ENCODE measurements around the gene RPH3AL. TPM values are rescaled to one million over a fixed set of nuclear protein-coding genes. Genes with fewer than 3 reads are reported as not detected.
"Not testable (repeated sequence)": the region's sequence is repeated elsewhere in the genome, so short reads cannot be mapped to it uniquely, and the experiment has no call there.

RPH3AL gene
- total RNA-seq, 4 donors from 2014 or later = 24.3 to 90.5 (median 47.2) TPM

DNA sequence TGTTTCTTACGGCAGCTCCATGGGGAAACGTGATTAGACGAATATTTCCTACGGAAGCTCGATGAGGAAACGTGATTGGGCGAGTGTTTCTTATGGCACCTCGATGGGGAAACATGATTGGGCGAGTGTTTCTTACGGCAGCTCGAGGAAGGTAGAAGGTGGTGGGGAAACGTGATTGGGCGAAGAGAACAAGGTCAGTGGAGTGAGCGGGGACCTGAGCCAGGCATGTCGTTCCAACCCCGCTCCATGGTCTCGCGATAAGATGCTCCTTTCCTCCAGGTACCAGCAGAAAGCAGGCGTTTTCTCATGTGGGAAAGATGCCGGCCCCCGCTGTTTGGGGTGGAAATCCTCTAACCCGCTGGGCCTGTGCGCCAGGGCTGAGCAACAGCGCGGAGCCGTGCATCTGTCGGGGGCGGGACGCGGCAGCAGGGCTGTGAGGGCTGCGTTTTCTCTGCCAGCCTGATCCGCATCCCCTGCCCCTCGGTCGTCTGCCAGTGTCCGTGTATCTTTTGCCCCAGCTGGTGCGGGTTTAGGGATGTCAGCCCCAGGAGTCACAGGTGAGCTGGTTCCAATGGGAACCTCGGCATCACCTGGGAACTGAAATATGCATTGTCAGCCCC lies 145.6 kb downstream of the RPH3AL start:
- Histone ChIP-seq H3K27ac (no peak overlapping the region), H3K27me3 (no peaks in the 10 kb centered on the region), H3K9me3 (no peaks in the 10 kb centered on the region), H3K4me3 (no peak overlapping the region), H3K36me3 (no peaks in the 10 kb centered on the region), H3K4me1 (peaks cover 0 to 6% (median 2%) of the 10 kb centered on the region in 4 donors)
- 95% methylated on average over 13 to 37 of the region's 37 CpGs for WGBS, 2 donors (ENCODE audit: low coverage in 1 of 2)
- no peak for TF ChIP-seq POLR2AphosphoS5 (IDR thresholded peaks at IDR 0.05)
- TF ChIP-seq, protein P1, sequence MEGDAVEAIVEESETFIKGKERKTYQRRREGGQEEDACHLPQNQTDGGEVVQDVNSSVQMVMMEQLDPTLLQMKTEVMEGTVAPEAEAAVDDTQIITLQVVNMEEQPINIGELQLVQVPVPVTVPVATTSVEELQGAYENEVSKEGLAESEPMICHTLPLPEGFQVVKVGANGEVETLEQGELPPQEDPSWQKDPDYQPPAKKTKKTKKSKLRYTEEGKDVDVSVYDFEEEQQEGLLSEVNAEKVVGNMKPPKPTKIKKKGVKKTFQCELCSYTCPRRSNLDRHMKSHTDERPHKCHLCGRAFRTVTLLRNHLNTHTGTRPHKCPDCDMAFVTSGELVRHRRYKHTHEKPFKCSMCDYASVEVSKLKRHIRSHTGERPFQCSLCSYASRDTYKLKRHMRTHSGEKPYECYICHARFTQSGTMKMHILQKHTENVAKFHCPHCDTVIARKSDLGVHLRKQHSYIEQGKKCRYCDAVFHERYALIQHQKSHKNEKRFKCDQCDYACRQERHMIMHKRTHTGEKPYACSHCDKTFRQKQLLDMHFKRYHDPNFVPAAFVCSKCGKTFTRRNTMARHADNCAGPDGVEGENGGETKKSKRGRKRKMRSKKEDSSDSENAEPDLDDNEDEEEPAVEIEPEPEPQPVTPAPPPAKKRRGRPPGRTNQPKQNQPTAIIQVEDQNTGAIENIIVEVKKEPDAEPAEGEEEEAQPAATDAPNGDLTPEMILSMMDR (IDR thresholded peaks at IDR 0.05) = no peak
- no peak for TF ChIP-seq EP300 (IDR thresholded peaks at IDR 0.05; ENCODE audit: low read depth)
- no peak for TF ChIP-seq POLR2A (IDR thresholded peaks at IDR 0.05)
- in situ Hi-C loops (cut with MboI; ENCODE audit: low pct_ligation_motif_present in 1 of 4, low pct_unique_long_range_greater_than_20kb in 1 of 4, low sequenced_read_pairs in 3 of 4) = no loop called here
- intact Hi-C loops (cut with DNase I; ENCODE audit: low total_unique reads) = no loop called here
- no peak for DNase-seq

DNA sequence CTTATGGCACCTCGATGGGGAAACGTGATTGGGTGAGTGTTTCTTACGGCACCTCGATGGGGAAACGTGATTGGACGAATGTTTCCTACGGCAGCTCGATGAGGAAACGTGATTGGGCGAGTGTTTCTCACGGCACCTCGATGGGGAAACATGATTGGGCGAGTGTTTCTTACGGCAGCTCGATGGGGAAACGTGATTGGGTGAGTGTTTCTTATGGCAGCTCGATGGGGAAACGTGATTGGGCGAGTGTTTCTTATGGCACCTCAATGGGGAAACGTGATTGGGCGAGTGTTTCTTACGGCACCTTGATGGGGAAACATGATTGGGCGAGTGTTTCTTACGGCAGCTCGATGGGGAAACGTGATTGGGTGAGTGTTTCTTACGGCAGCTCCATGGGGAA lies 146.1 kb downstream of the RPH3AL start:
- H3K9me3 ChIP-seq; intact Hi-C loops (cut with DNase I; ENCODE audit: low total_unique reads); H3K4me1 ChIP-seq; H3K27me3 ChIP-seq; H3K27ac ChIP-seq; H3K4me3 ChIP-seq; in situ Hi-C loops (cut with MboI; ENCODE audit: low pct_ligation_motif_present in 1 of 4, low pct_unique_long_range_greater_than_20kb in 1 of 4, low sequenced_read_pairs in 3 of 4); DNase-seq; H3K36me3 ChIP-seq: not testable (repeated sequence)
- 93% methylated on average over 26 to 27 of the region's 27 CpGs for WGBS, 2 donors (ENCODE audit: low coverage in 1 of 2)

DNA sequence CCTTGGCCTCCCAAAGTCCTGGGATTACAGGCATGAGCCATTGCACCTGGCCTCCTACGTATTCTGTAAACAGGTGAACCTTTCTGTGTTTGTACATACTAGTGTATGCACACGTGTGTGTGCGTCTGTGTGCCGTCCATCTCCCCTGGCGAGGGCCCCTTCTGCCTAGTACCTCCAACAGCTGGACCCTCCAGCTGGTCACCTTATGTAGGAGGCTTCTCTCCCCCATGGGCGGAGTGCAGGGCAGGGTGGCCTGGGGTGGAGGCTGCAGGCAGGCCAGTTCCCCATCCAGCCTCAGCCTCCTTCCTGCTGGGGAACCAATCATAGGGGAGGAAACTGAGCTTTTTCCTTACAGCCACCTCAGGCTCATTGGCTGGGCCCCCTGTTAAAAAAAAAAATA lies 146.8 kb downstream of the RPH3AL start:
- no peak for DNase-seq
- no peak for TF ChIP-seq EP300 (IDR thresholded peaks at IDR 0.05; ENCODE audit: low read depth)
- TF ChIP-seq, protein P1 (IDR thresholded peaks at IDR 0.05) = no peak
- no peak for TF ChIP-seq POLR2A (IDR thresholded peaks at IDR 0.05)
- no peak for TF ChIP-seq POLR2AphosphoS5 (IDR thresholded peaks at IDR 0.05)
- H3K36me3 ChIP-seq = no peaks in the 10 kb centered on the region
- peaks cover 0 to 6% (median 2%) of the 10 kb centered on the region in 4 donors for H3K4me1 ChIP-seq
- no peak overlapping the region for H3K4me3 ChIP-seq
- 80 to 83% methylated on average over 1 to 6 of the region's 6 CpGs for WGBS, 2 donors (ENCODE audit: low coverage in 1 of 2)
- H3K27ac ChIP-seq = no peak overlapping the region
- intact Hi-C loops (cut with DNase I; ENCODE audit: low total_unique reads) = no loop called here
- no peaks in the 10 kb centered on the region for H3K27me3 ChIP-seq
- in situ Hi-C loops (cut with MboI; ENCODE audit: low pct_ligation_motif_present in 1 of 4, low pct_unique_long_range_greater_than_20kb in 1 of 4, low sequenced_read_pairs in 3 of 4) = no loop called here
- H3K9me3 ChIP-seq = no peaks in the 10 kb centered on the region

DNA sequence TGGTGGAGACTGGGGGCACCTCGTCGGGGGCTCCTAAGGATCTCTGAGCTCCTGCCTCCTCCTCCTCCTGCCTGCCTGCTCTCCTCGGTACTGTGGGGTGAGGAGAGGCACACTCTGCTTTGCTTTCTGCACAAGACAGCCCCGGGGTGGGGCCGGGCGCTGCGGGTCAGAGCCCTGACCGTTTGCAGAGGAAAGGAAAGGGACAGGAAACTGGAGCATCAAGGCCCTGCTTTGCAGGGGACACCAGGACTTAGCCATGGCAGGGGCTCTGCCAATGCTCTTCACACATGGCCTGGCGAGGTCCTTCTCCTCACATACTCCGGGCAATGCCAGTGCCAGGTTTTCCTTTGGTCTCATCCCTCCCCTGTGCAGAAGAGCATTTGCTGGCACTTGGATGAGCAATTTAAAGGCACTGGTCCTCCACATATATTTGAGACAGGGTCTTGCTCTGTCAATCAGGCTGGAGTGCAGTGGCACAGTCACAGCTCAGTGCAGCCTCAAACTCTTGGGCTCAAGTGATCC lies 147.4 kb downstream of the RPH3AL start:
- TF ChIP-seq, protein P1 (IDR thresholded peaks at IDR 0.05) = no peak
- TF ChIP-seq POLR2AphosphoS5 (IDR thresholded peaks at IDR 0.05) = no peak
- intact Hi-C loops (cut with DNase I; ENCODE audit: low total_unique reads) = no loop called here
- 10 to 24% methylated on average over 2 to 10 of the region's 10 CpGs for WGBS, 2 donors (ENCODE audit: low coverage in 1 of 2)
- H3K9me3 ChIP-seq = no peaks in the 10 kb centered on the region
- no peak overlapping the region for H3K4me3 ChIP-seq
- H3K36me3 ChIP-seq = no peaks in the 10 kb centered on the region
- in situ Hi-C loops (cut with MboI; ENCODE audit: low pct_ligation_motif_present in 1 of 4, low pct_unique_long_range_greater_than_20kb in 1 of 4, low sequenced_read_pairs in 3 of 4) = no loop called here
- DNase-seq = no peak
- H3K27ac ChIP-seq = no peak overlapping the region
- peaks cover 5% of the 10 kb centered on the region for H3K27me3 ChIP-seq
- H3K4me1 ChIP-seq = peaks cover 0 to 6% (median 2%) of the 10 kb centered on the region in 4 donors

Data from transverse colon (tissue), 4 donors.